Right cardiac atrium (tissue), 5 donors: ENCODE results near the gene CDK17. TPM values are rescaled to one million over a fixed set of nuclear protein-coding genes. Genes with fewer than 3 reads are reported as not detected.
A peak's percentile ranks its signal among the peaks of the same experiment; 100 is the strongest.

Experiments used
- ATAC-seq, 2 donors: fragments of 200-7000 bp; cut with Tn5 transposase; one replicate each; pipeline versions ENCODE4 v1.8.0 to v1.9.1; 2020; ENCODE audit warnings: moderate library complexity in 2 of 2, mild to moderate bottlenecking in 1 of 2
- DNase-seq, 3 donors: peaks; one replicate each; pipeline ENCODE4 v3.0.0-alpha.2; 2020
- H3K27ac ChIP-seq: one replicate; pipeline ENCODE4 v1.5.1; 2013; ENCODE audit warnings: mild to moderate bottlenecking, low read length, control low read depth, moderate library complexity
- H3K27me3 ChIP-seq: one replicate; pipeline ENCODE4 v1.6.1; 2013; ENCODE audit not compliant: control insufficient read depth, insufficient read depth
- H3K4me1 ChIP-seq: one replicate; pipeline ENCODE4 v1.6.1; 2013; ENCODE audit warnings: low read length; ENCODE audit not compliant: control insufficient read depth, insufficient read depth
- H3K4me3 ChIP-seq: one replicate; pipeline ENCODE4 v1.5.1; 2013; ENCODE audit warnings: low read length, control low read depth
- H3K9me3 ChIP-seq: one replicate; pipeline ENCODE4 v1.6.1; 2013; ENCODE audit warnings: low read length; ENCODE audit not compliant: control insufficient read depth
- WGBS: extraction: QIAGEN DNeasy Blood & Tissue Kit; methylation state at CpG from one replicate; pipeline ENCODE4 v1.1.7; 2013; 5-methylcytosine and 5-hydroxymethylcytosine counted together
- intact Hi-C, 4 donors: fragments of 100-400 bp; cut with DNase I; formaldehyde crosslinking; loops; one replicate each; pipeline versions ENCODE4 v1.11.0 to v1.14.0; 2022 to 2023
- polyA plus RNA-seq: library from polyadenylated mRNA; stranded (reverse); fragments of 200-250 nt; gene quantifications from one replicate; pipeline ENCODE4 v1.2.3, GENCODE V29; 2013
- total RNA-seq, 4 donors: library from RNA; stranded (reverse); fragmentation: NEBNext Ultra II Directional; extraction: Animal tissue kit (Norgen Biotek cat#: 25700); gene quantifications; one replicate each; pipeline ENCODE4 v1.2.1, GENCODE V29; 2021
- donor health status: healthy with polysubstance abuse.
- donor health status: DM: no; HTN: yes; CAD: no.
- donor health status: DM: no; HTN: no; CAD: no.
- donor health status: DM: no; HTN: yes; CAD: no; lungs with severe emphysema.
- donor health status: DM: yes; HTN: yes; CAD: no.

Gene CDK17
- total and polyA plus RNA-seq, 5 donors = 10.3 to 30.4 (median 20.0) TPM

DNA sequence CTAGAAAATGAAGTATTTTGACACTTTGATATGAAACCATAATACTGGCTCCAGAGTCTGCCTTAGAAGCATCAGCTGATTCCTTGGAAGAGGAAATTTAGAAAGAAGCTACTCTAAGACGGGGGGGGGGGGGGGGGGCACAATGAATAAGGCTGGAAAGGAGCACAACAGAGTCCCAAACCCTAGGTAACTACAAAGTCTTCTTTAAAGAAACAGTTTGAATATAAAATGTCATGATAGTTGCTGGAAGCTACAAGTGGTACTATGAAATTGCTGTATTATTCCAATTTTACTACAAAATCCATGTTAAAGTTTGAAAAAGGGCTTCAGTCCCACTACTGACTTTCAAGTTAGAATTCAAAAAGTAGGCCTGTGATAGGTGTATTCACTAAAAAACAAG lies 31.6 kb downstream of the CDK17 start:
- DNase-seq (no peak), ATAC-seq (no peak)
- Histone ChIP-seq H3K4me1 (peaks cover 4% of the 10 kb centered on the region), H3K27me3 (no peaks in the 10 kb centered on the region), H3K27ac (no peak overlapping the region), H3K4me3 (no peak overlapping the region), H3K9me3 (no peaks in the 10 kb centered on the region)
- 26% methylated on average over 1 of the region's 1 CpG for WGBS
- intact Hi-C loops = no loop called here

DNA sequence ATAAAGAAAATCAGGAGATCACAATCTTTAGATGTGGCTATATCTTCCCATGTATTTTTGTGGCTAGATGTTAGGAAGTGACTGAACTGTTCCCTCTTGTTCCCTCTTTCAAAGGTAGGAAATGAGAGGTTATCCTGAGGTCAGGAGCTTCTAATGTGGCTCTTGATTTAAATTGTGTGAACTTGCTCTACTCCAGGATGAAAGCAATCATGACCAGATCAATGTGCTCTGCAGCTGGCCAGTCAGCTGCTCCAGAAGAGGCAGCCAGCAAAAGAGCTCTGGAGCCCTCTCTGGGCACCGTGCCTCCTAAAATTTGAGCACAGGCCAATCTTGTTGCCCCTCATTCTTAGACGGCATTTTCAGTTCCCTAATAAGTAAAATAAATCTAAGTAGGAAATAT lies 32.0 kb downstream of the CDK17 start:
- Histone ChIP-seq H3K27ac (peak overlapping the region; percentile 19), H3K9me3 (no peaks in the 10 kb centered on the region), H3K27me3 (no peaks in the 10 kb centered on the region), H3K4me3 (no peak overlapping the region), H3K4me1 (peaks cover 4% of the 10 kb centered on the region)
- intact Hi-C loops = no loop called here
- peak; percentile 71 to 77 for ATAC-seq
- 5% methylated on average over 2 of the region's 2 CpGs for WGBS
- DNase-seq = peak in 2 of 3 donors; percentile 65 to 71

DNA sequence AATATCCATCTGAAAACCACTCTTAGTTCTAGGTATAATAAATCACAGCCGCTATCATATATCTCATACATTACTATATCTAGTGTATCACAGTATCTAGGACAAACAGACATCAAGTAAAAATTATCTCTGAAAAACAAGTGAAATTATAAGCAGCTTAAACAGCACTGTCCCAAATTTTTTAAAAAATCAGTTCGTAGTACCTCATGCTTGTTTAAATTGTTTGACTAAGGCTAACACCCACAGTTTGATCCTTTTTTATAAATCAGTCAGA lies 33.9 kb downstream of the CDK17 start:
- intact Hi-C loops = no loop called here
- DNase-seq (no peak), ATAC-seq (no peak)
- no peak overlapping the region for H3K4me3 ChIP-seq
- H3K27me3 ChIP-seq = no peaks in the 10 kb centered on the region
- peaks cover 4% of the 10 kb centered on the region for H3K4me1 ChIP-seq
- WGBS = 94% methylated on average over 2 of the region's 2 CpGs
- no peak overlapping the region for H3K27ac ChIP-seq
- H3K9me3 ChIP-seq = no peaks in the 10 kb centered on the region

DNA sequence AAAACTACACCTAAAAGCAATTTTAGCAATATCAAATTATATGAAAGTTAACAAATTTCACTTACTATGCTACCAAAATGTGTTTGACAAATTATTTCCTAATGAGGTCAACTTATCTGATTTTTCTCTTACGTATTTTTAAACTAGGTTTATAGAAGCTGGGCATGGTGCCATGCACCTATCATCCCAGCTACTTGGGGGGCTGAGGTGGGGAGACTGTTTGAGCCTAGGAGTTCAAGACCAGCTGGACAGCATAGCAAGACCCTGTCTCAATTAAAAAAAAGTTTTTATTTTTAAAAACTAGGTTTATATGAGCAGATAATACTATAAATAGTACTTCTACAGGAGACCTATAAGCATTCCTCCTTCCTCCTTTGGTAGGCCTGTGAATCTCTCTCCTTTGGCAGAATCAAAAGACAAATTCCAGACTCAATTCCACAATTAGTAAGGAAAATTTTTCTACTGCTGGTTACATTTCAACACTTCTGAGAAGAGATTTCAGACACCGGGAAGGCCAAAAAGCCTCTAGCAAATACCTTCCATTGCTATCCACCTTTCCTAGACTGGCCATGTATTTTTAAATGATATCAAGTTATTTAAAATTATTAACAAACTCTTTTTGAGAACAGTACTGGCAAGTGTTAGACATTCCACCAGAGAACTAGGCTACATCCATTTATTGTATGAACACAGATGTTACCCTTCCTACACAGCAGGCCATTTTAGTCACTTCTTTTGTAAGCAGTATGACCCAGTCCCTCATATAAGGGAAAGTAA lies 34.4 kb downstream of the CDK17 start:
- Histone ChIP-seq H3K9me3 (no peaks in the 10 kb centered on the region), H3K27ac (no peak overlapping the region), H3K4me3 (no peak overlapping the region), H3K4me1 (peaks cover 4% of the 10 kb centered on the region), H3K27me3 (no peaks in the 10 kb centered on the region)
- intact Hi-C loops = no loop called here
- DNase-seq = peak in 1 of 3 donors; percentile 11
- 34% methylated on average over 2 of the region's 2 CpGs for WGBS
- ATAC-seq = no peak

- Histone ChIP-seq H3K27ac (no peak overlapping the region), H3K27me3 (no peaks in the 10 kb centered on the region), H3K9me3 (no peaks in the 10 kb centered on the region), H3K4me3 (no peak overlapping the region), H3K4me1 (peaks cover 4% of the 10 kb centered on the region)
- intact Hi-C loops = no loop called here
- DNase-seq (no peak), ATAC-seq (no peak)
- WGBS = 81% methylated on average over 3 of the region's 3 CpGs
These were observed 36.0 kb downstream of the CDK17 start for GRCh38 chr12:96364092-96364700.

- ATAC-seq (peak in 1 of 2 donors; percentile 81), DNase-seq (no peak)
- Histone ChIP-seq H3K4me3 (no peak overlapping the region), H3K4me1 (peaks cover 2% of the 10 kb centered on the region), H3K27me3 (no peaks in the 10 kb centered on the region), H3K9me3 (no peaks in the 10 kb centered on the region), H3K27ac (no peak overlapping the region)
- WGBS = 68% methylated on average over 4 of the region's 4 CpGs
- intact Hi-C loops = no loop called here
These were observed 39.2 kb downstream of the CDK17 start for GRCh38 chr12:96361074-96361473.

- no peak for DNase-seq
These were observed 39.7 kb downstream of the CDK17 start for GRCh38 chr12:96360550-96360949.

GRCh38 chr12:96359328-96359727 lies 40.9 kb downstream of the CDK17 start:
- H3K27ac ChIP-seq = no peak overlapping the region
- no peaks in the 10 kb centered on the region for H3K9me3 ChIP-seq
- H3K27me3 ChIP-seq = no peaks in the 10 kb centered on the region
- DNase-seq = no peak
- peaks cover 2% of the 10 kb centered on the region for H3K4me1 ChIP-seq
- intact Hi-C loops = no loop called here
- no peak for ATAC-seq
- no peak overlapping the region for H3K4me3 ChIP-seq

More at GRCh38 chr12:96360550-96360949, 39.7 kb downstream of the CDK17 start:
- Histone ChIP-seq H3K9me3 (no peaks in the 10 kb centered on the region), H3K27me3 (no peaks in the 10 kb centered on the region), H3K4me1 (peaks cover 2% of the 10 kb centered on the region), H3K4me3 (no peak overlapping the region), H3K27ac (no peak overlapping the region)
- WGBS = 58% methylated on average over 1 of the region's 1 CpG
- intact Hi-C loops = no loop called here
- peak in 1 of 2 donors; percentile 39 for ATAC-seq

DNA sequence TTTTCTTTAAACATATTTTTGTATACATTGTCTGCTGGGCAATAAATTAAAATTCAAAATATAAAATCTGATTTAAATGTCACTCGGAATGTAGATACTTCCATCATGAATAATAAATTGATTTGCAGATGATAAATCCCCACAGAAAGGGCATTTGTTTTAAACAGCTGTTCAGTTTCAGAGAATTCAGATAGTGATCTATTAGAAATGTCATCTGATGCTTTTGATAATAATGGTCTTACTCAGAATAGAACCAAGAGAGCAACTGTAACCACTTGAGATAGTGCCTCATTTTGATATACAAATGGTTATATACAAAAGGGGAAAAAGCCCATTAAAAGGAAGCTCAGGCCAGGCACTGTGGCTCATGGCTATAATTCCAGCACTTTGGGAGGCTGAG lies 43.4 kb downstream of the CDK17 start:
- H3K27me3 ChIP-seq = no peaks in the 10 kb centered on the region
- H3K9me3 ChIP-seq = no peaks in the 10 kb centered on the region
- DNase-seq = no peak
- H3K27ac ChIP-seq = no peak overlapping the region
- ATAC-seq = no peak
- H3K4me1 ChIP-seq = peaks cover 5% of the 10 kb centered on the region
- 89% methylated on average over 1 of the region's 1 CpG for WGBS
- no peak overlapping the region for H3K4me3 ChIP-seq
- intact Hi-C loops = no loop called here

- ATAC-seq (no peak), DNase-seq (no peak)
- peaks cover 5% of the 10 kb centered on the region for H3K4me1 ChIP-seq
- 88% methylated on average over 8 of the region's 8 CpGs for WGBS
- H3K27ac ChIP-seq = no peak overlapping the region
- no peaks in the 10 kb centered on the region for H3K9me3 ChIP-seq
- H3K27me3 ChIP-seq = no peaks in the 10 kb centered on the region
- intact Hi-C loops = no loop called here
- H3K4me3 ChIP-seq = no peak overlapping the region
These were observed 45.2 kb downstream of the CDK17 start for GRCh38 chr12:96354844-96355534.

DNA sequence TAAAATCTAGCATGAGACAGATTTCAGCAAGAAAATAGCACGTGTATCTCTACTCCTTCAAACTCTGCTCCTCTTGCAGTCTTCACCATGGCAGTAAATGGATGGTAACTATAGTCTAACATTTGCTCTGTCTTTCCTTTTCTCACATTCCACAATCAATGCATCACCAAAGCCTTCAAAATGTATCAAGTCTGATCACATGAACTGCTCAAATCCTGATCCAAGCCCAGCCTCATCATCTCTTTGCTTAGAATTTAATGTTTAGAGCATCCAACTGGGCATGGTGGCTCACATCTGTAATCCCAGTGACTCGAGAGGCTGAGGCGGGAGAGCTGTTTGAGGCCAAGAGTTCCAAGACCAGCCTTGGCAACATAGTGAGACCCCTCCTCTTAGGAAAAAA lies 45.9 kb downstream of the CDK17 start:
- WGBS = 81% methylated on average over 3 of the region's 3 CpGs
- no peaks in the 10 kb centered on the region for H3K27me3 ChIP-seq
- intact Hi-C loops = no loop called here
- H3K27ac ChIP-seq = no peak overlapping the region
- H3K4me3 ChIP-seq = no peak overlapping the region
- H3K4me1 ChIP-seq = peaks cover 5% of the 10 kb centered on the region
- H3K9me3 ChIP-seq = no peaks in the 10 kb centered on the region
- ATAC-seq = no peak
- DNase-seq = no peak
